ENCODE measurements around the gene COX19. TPM values are rescaled to one million over a fixed set of nuclear protein-coding genes. Genes with fewer than 3 reads are reported as not detected.

Gene COX19
- total and polyA plus RNA-seq, 2 of the 13 experiments (the other 11 are each of a cell fraction or from before 2014, with no cell fraction given), result 11.5 to 21.7 TPM

DNA sequence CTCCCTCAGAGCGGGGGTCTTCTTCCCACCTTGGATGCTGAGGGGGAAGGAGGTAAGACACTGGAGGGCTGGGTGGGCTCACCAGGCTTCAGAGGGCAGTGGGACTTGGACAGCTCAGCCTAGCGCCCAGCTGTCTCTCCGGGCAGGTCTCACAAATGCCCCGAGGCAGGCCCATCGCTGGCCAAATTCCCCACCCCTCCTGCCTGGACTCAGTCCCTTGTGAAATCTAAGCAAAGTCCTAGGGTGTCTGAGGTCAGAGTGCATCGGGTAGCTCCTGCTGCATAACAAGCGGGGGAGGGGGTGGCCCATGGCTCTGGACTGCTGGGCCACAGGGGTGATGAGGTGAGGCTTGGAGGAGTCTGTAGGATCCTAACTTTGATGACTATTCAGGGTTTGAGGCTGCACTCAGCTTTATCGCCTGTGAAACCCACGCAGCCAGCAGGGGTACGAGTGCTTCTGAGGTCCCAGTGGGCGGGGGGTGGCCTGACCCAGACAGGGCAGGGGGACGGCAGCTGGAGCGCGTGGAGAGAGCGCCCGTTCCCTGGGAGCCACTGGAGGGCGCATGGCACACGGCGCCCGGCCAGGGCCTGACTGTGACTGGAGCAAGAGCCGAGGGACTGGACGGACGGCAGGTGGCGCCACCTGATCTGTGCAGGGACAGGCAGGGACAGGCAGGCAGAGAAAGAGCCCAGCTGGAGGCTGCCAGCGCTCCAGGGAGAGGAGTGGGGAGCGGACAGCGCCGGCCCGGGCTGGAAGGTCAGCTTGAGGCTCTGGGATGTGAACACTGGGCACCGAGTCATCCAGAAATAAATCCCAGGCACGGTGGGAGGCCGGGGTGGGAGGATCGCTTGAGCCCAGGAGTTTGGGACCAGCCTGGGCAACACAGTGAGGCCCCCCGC lies 17.6 kb upstream of the COX19 start (continued):
- TF ChIP-seq ZNF350 (CRISPR knock-in tag; IDR thresholded peaks at IDR 0.05; ENCODE audit: borderline replicate concordance, low read depth), result peak; percentile 83; the same call in 1 of the 2 replicates
- TF ChIP-seq ZFX (CRISPR knock-in tag; IDR thresholded peaks at IDR 0.05; ENCODE audit: low read depth), result peak; percentile 83
- no peak for TF ChIP-seq AFF4 (CRISPR knock-in tag; IDR thresholded peaks at IDR 0.05)
- TF ChIP-seq ZNF496 (CRISPR knock-in tag; IDR thresholded peaks at IDR 0.05; ENCODE audit: insufficient replicate concordance), result no peak
- TF ChIP-seq JUN (CRISPR knock-in tag; IDR thresholded peaks at IDR 0.05), result no peak
- no peak for TF ChIP-seq ZBTB26 (CRISPR knock-in tag; IDR thresholded peaks at IDR 0.05; ENCODE audit: borderline replicate concordance)
- peak; percentile 47 for TF ChIP-seq HNRNPK (IDR thresholded peaks at IDR 0.05; ENCODE audit: low read depth, low read length, poor library complexity, severe bottlenecking)
- no peak for TF ChIP-seq RARG (CRISPR knock-in tag; IDR thresholded peaks at IDR 0.05; ENCODE audit: low read depth)
- TF ChIP-seq, protein P1, sequence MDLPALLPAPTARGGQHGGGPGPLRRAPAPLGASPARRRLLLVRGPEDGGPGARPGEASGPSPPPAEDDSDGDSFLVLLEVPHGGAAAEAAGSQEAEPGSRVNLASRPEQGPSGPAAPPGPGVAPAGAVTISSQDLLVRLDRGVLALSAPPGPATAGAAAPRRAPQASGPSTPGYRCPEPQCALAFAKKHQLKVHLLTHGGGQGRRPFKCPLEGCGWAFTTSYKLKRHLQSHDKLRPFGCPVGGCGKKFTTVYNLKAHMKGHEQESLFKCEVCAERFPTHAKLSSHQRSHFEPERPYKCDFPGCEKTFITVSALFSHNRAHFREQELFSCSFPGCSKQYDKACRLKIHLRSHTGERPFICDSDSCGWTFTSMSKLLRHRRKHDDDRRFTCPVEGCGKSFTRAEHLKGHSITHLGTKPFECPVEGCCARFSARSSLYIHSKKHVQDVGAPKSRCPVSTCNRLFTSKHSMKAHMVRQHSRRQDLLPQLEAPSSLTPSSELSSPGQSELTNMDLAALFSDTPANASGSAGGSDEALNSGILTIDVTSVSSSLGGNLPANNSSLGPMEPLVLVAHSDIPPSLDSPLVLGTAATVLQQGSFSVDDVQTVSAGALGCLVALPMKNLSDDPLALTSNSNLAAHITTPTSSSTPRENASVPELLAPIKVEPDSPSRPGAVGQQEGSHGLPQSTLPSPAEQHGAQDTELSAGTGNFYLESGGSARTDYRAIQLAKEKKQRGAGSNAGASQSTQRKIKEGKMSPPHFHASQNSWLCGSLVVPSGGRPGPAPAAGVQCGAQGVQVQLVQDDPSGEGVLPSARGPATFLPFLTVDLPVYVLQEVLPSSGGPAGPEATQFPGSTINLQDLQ (CRISPR knock-in tag; IDR thresholded peaks at IDR 0.05), result peak; percentile 14; the same call in 1 of the 2 replicates
- TF ChIP-seq ZNF572 (CRISPR knock-in tag; IDR thresholded peaks at IDR 0.05), result 0 out of 2 replicates have a peak, but pooled peaks have one; percentile 42
- peak; percentile 75 for TF ChIP-seq THAP11 (CRISPR knock-in tag; IDR thresholded peaks at IDR 0.05)
- TF ChIP-seq, protein P2, sequence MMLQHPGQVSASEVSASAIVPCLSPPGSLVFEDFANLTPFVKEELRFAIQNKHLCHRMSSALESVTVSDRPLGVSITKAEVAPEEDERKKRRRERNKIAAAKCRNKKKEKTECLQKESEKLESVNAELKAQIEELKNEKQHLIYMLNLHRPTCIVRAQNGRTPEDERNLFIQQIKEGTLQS (CRISPR knock-in tag; IDR thresholded peaks at IDR 0.05), result no peak
- TF ChIP-seq, protein P3, sequence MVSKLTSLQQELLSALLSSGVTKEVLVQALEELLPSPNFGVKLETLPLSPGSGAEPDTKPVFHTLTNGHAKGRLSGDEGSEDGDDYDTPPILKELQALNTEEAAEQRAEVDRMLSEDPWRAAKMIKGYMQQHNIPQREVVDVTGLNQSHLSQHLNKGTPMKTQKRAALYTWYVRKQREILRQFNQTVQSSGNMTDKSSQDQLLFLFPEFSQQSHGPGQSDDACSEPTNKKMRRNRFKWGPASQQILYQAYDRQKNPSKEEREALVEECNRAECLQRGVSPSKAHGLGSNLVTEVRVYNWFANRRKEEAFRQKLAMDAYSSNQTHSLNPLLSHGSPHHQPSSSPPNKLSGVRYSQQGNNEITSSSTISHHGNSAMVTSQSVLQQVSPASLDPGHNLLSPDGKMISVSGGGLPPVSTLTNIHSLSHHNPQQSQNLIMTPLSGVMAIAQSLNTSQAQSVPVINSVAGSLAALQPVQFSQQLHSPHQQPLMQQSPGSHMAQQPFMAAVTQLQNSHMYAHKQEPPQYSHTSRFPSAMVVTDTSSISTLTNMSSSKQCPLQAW (CRISPR knock-in tag; IDR thresholded peaks at IDR 0.05), result peak; percentile 92
- TF ChIP-seq MTF2 (CRISPR knock-in tag; IDR thresholded peaks at IDR 0.05; ENCODE audit: borderline replicate concordance), result no peak; the same call in 1 of the 2 replicates
- TF ChIP-seq JUNB (CRISPR knock-in tag; IDR thresholded peaks at IDR 0.05; ENCODE audit: borderline replicate concordance), result no peak
- TF ChIP-seq ZNF235 (CRISPR knock-in tag; IDR thresholded peaks at IDR 0.05; ENCODE audit: borderline replicate concordance), result peak; percentile 92; the same call in 1 of the 2 replicates
- TF ChIP-seq RAD51 (IDR thresholded peaks at IDR 0.05; ENCODE audit: borderline replicate concordance), result no peak
- TF ChIP-seq ZNF207 (IDR thresholded peaks at IDR 0.05; ENCODE audit: borderline replicate concordance), result no peak
